ENCODE measurements around the gene APOA1. TPM values are rescaled to one million over a fixed set of nuclear protein-coding genes. Genes with fewer than 3 reads are reported as not detected.

The APOA1 gene
- total and polyA plus RNA-seq, 12 donors: 3.8 to 398 (median 70.5) TPM

- Histone ChIP-seq H3K4me1 (peaks cover 0 to 7% (median 0%) of the 10 kb centered on the region in 9 donors), H3K9me3 (no peaks in the 10 kb centered on the region), H3K36me3 (no peaks in the 10 kb centered on the region), H3K4me3 (no peak overlapping the region), H3K27ac (no peak overlapping the region), H3K27me3 (no peaks in the 10 kb centered on the region)
- WGBS, 2 donors: 89 to 90% methylated on average over 9 of the region's 9 CpGs
- DNase-seq (no peak), ATAC-seq (no peak)
- no peak for TF ChIP-seq CTCF (IDR thresholded peaks at IDR 0.05)
- intact Hi-C loops (cut with DNase I): no loop called here
Measured at GRCh38 chr11:116819049-116819448, 18.4 kb downstream of the APOA1 start.

DNA sequence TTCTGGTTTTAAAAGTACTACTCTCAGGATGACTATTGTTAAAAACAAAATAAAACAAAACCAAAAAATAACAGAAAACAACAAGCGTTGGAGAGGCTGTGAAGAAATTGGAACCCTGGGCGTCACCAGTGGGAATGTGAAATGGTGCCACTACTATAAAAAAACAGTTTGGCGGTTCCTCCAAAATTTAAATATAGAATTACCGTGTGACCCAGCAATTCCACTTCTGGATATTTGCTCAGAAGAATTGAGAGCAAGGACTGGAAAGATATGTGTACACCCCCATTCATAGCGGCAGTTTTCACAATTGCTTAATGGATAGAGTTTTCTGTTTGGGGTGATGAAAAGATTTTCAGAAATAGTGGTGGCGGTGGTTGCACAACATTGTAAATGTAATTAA is 22.9 kb downstream of the APOA1 start:
- H3K4me1 ChIP-seq: peaks cover 0 to 13% (median 0%) of the 10 kb centered on the region in 9 donors
- no peaks in the 10 kb centered on the region for H3K36me3 ChIP-seq
- peak in 2 of 8 donors; percentile 35 to 69 for ATAC-seq
- no peaks in the 10 kb centered on the region for H3K27me3 ChIP-seq
- no peak for DNase-seq
- no peak for TF ChIP-seq CTCF (IDR thresholded peaks at IDR 0.05)
- peak overlapping the region in 2 of 10 donors; percentile 14 to 53 for H3K27ac ChIP-seq
- intact Hi-C loops (cut with DNase I): no loop called here
- peaks cover 0 to 4% (median 0%) of the 10 kb centered on the region in 11 donors for H3K9me3 ChIP-seq
- 61 to 77% methylated on average over 6 of the region's 6 CpGs for WGBS, 2 donors
- no peak overlapping the region for H3K4me3 ChIP-seq

DNA sequence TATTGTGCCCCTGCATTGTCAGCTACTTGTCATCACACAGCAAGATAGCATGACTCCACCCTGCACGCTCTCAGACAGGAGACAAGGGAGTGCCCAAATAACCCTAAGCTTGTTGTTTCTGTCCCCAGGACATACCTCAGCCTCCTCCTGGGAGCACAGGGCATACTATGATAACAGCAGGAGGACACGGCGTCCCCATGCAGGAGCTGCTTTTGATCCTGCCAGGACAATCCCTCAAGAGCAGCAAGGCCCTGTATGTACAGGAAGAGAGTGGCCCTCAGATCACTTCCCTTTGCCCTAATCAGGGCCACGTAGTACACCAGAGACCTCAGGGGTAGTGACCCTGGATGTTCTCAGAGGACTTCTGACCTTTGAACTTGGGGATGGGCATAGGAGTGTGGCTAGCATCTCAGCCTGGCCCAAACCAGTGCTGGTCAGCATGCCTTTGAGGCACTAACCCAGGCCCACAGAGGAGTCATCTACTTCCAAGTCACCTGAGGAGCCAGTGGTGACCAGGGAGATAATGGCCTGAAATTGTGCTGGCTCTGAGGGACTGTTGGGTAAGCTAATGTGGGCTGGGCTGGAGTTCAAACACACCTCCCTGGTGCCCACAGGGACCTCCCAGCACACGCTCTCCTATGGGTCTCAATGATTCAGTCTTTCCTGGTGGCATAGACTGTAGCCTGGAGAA is 23.5 kb downstream of the APOA1 start:
- peak in 6 of 8 donors; percentile 11 to 83 (median 48) for ATAC-seq

DNA sequence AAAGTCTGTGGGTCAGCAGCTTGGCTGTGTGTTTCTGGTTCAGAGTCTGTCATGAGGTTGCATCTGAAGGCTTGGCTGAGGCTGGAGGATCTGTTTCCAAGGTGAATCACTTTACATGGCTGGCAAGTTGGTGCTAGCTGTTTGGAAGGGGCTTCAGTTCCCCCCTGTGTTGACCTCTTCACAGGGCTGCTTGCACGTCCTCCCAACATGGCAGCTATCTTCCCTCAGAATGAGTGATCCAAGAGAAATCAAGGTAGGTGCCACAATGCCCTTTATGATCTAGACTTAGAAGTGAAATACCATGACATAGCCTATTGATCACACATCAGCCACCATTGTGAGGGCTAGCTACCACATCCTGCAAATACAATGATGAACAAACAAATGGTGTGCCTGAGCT is 24.3 kb downstream of the APOA1 start:
- intact Hi-C loops (cut with DNase I): no loop called here
- WGBS, 2 donors: 95 to 96% methylated on average over 1 of the region's 1 CpG

More for the DNA sequence above, 23.5 kb downstream of the APOA1 start:
- intact Hi-C loops (cut with DNase I): no loop called here
- Histone ChIP-seq H3K9me3 (peaks cover 0 to 4% (median 0%) of the 10 kb centered on the region in 11 donors), H3K4me3 (no peak overlapping the region), H3K27me3 (no peaks in the 10 kb centered on the region), H3K4me1 (peaks cover 0 to 13% (median 0%) of the 10 kb centered on the region in 9 donors), H3K27ac (peak overlapping the region in 2 of 10 donors; percentile 14 to 53), H3K36me3 (no peaks in the 10 kb centered on the region)
- TF ChIP-seq CTCF (IDR thresholded peaks at IDR 0.05): no peak
- WGBS, 2 donors: 35 to 44% methylated on average over 5 of the region's 5 CpGs
- DNase-seq: no peak

More for the DNA sequence above, 24.3 kb downstream of the APOA1 start:
- no peaks in the 10 kb centered on the region for H3K27me3 ChIP-seq
- no peak overlapping the region for H3K27ac ChIP-seq
- ATAC-seq (no peak), DNase-seq (no peak)
- H3K9me3 ChIP-seq: peaks cover 0 to 4% (median 0%) of the 10 kb centered on the region in 11 donors
- H3K36me3 ChIP-seq: no peaks in the 10 kb centered on the region
- TF ChIP-seq CTCF (IDR thresholded peaks at IDR 0.05): no peak
- H3K4me3 ChIP-seq: no peak overlapping the region
- H3K4me1 ChIP-seq: peaks cover 0 to 13% (median 0%) of the 10 kb centered on the region in 9 donors

All from heart right ventricle (tissue), 16 donors.